ENCODE data around the gene GALNT16. TPM values are rescaled to one million over a fixed set of nuclear protein-coding genes. Genes with fewer than 3 reads are reported as not detected.

Gene GALNT16
- total RNA-seq: 0.65 and 1.4 TPM in 2 replicates

GRCh38 chr14:69259527-69260189, at the start of gene GALNT16:
Gene GALNT16 (plus strand): TSS chr14:69260158. CDS start chr14:69260291, 133 bp downstream.

GRCh38 chr14:69398053-69398817, 138.3 kb downstream of the GALNT16 start, which contains the start of the genes ERH and SLC39A9:
Gene ERH (minus strand): TSS chr14:69398299. CDS start chr14:69398233, 66 bp downstream.
Gene SLC39A9 (plus strand): TSS chr14:69398692. CDS start chr14:69399370, 678 bp downstream.

Other genes with a start within 250 kb of the GALNT16 start
- gene DCAF5, start 107.0 kb upstream of the GALNT16 start, total RNA-seq: 19.0 and 20.2 TPM in 2 replicates
- 11.8 and 14.8 TPM in 2 replicates for gene EXD2, start 68.7 kb upstream of the GALNT16 start, total RNA-seq
- gene ERH, start 138.1 kb downstream of the GALNT16 start, total RNA-seq: 107 and 126 TPM in 2 replicates
- gene SLC39A9, start 138.5 kb downstream of the GALNT16 start, total RNA-seq: 94.4 and 97.7 TPM in 2 replicates
- gene PLEKHD1, start 224.6 kb downstream of the GALNT16 start, total RNA-seq: not detected in 2 replicates